NCI-H2171 treated with DMSO at 0.1 percent for 48 hours (cell line): ENCODE data around the gene SERPINF2.
"Not testable (repeated sequence)": the region's sequence is repeated elsewhere in the genome, so short reads cannot be mapped to it uniquely, and the experiment has no call there.

Experiments
- DNase-seq: peaks from one replicate; lab custom pipeline; 2025; lab: John Stamatoyannopoulos, UW

Gene SERPINF2

GRCh38 chr17:1735418-1735817 is 7.3 kb upstream of the SERPINF2 start:
- no peak for DNase-seq

GRCh38 chr17:1735834-1736347 is 6.8 kb upstream of the SERPINF2 start:
- DNase-seq, result no peak

GRCh38 chr17:1736348-1737281 is 6.1 kb upstream of the SERPINF2 start:
- DNase-seq, result peak; percentile 92

- DNase-seq, result no peak
Observed at GRCh38 chr17:1737531-1738291, 5.0 kb upstream of the SERPINF2 start.

- DNase-seq, result not testable (repeated sequence)
Observed at GRCh38 chr17:1741899-1742298, 772 bp upstream of the SERPINF2 start.

GRCh38 chr17:1743088-1743439 is 393 bp downstream of the SERPINF2 start:
- DNase-seq, result no peak

GRCh38 chr17:1744551-1745512 is 2.2 kb downstream of the SERPINF2 start:
- DNase-seq, result no peak

- DNase-seq, result no peak
Observed at GRCh38 chr17:1745513-1746020, 2.9 kb downstream of the SERPINF2 start.

- peak; percentile 98 for DNase-seq
Observed at GRCh38 chr17:1746975-1747543, 4.4 kb downstream of the SERPINF2 start.

GRCh38 chr17:1750628-1751027 is 8.0 kb downstream of the SERPINF2 start:
- no peak for DNase-seq

- DNase-seq, result no peak
Observed at GRCh38 chr17:1752425-1753262, 10.0 kb downstream of the SERPINF2 start.

GRCh38 chr17:1753767-1754429 is 11.2 kb downstream of the SERPINF2 start:
- DNase-seq, result no peak

- DNase-seq, result no peak
Observed at GRCh38 chr17:1754430-1755112, 11.9 kb downstream of the SERPINF2 start.

GRCh38 chr17:1755252-1755826 is 12.7 kb downstream of the SERPINF2 start:
- peak; percentile 75 for DNase-seq

GRCh38 chr17:1755827-1756262 is 13.2 kb downstream of the SERPINF2 start:
- DNase-seq, result no peak

- DNase-seq, result no peak
Observed at GRCh38 chr17:1758807-1759206, 16.1 kb downstream of the SERPINF2 start.

- DNase-seq, result no peak
Observed at GRCh38 chr17:1759529-1759928, 16.9 kb downstream of the SERPINF2 start.

- no peak for DNase-seq
Observed at GRCh38 chr17:1762233-1762900, 19.7 kb downstream of the SERPINF2 start.
